Smooth muscle cell (in vitro differentiated cells): Measurements from ENCODE around the gene CCS. TPM values are rescaled to one million over a fixed set of nuclear protein-coding genes. Genes with fewer than 3 reads are reported as not detected.

ENCODE experiments used
- DNase-seq: peaks from one replicate; lab custom pipeline; 2025; ENCODE audit not compliant: unreplicated experiment; lab: John Stamatoyannopoulos, UW
- H2AFZ ChIP-seq: fragments of 200-600 bp; sonication (generic); 2 replicates; pipeline ENCODE4 v1.6.0; 2016; ENCODE audit warnings: antibody characterized with exemption, low read depth, mild to moderate bottlenecking
- H3F3A ChIP-seq: fragments of 200-600 bp; sonication (generic); 2 replicates; pipeline ENCODE4 v1.6.0; 2017; ENCODE audit warnings: antibody characterized with exemption, low read depth
- H3K27ac ChIP-seq: fragments of 200-600 bp; sonication (generic); 2 replicates; pipeline ENCODE4 v1.5.1; 2016; ENCODE audit warnings: low read depth, mild to moderate bottlenecking
- H3K27me3 ChIP-seq: fragments of 200-600 bp; sonication (generic); 2 replicates; pipeline ENCODE4 v1.6.1; 2016; ENCODE audit warnings: low read depth, mild to moderate bottlenecking
- H3K36me3 ChIP-seq: fragments of 200-600 bp; sonication (generic); 2 replicates; pipeline ENCODE4 v1.5.1; 2016; ENCODE audit warnings: low read depth
- H3K4me1 ChIP-seq: fragments of 200-600 bp; sonication (generic); 2 replicates; pipeline ENCODE4 v1.5.1; 2016; ENCODE audit warnings: low read depth
- H3K4me2 ChIP-seq: fragments of 200-600 bp; sonication (generic); 2 replicates; pipeline ENCODE4 v1.6.0; 2016; ENCODE audit warnings: mild to moderate bottlenecking
- H3K4me3 ChIP-seq: fragments of 200-600 bp; sonication (generic); 2 replicates; pipeline ENCODE4 v1.5.1; 2016; ENCODE audit warnings: mild to moderate bottlenecking
- H3K79me2 ChIP-seq: fragments of 200-600 bp; sonication (generic); 2 replicates; pipeline ENCODE4 v1.6.0; 2016; ENCODE audit warnings: low read depth, mild to moderate bottlenecking
- H3K9ac ChIP-seq: fragments of 200-600 bp; sonication (generic); 2 replicates; pipeline ENCODE4 v1.6.0; 2016; ENCODE audit warnings: low read depth
- H3K9me3 ChIP-seq: fragments of 200-600 bp; sonication (generic); replicated peaks from 2 replicates; pipeline ENCODE4 v1.5.1; 2016; ENCODE audit warnings: low read depth
- H4K20me1 ChIP-seq: fragments of 200-600 bp; sonication (generic); 2 replicates; pipeline ENCODE4 v1.6.0; 2016; ENCODE audit warnings: low read depth
- WGBS: methylation state at CpG from one replicate; pipeline ENCODE4 v1.1.7; 2016; ENCODE audit warnings: low lambda C conversion rate; 5-methylcytosine and 5-hydroxymethylcytosine counted together
- polyA plus RNA-seq: library from polyadenylated mRNA; unstranded; fragments of >200 nt; fragmentation: Nextera tagmentation; extraction: Ambion mirVana; gene quantifications from 2 replicates; pipeline ENCODE4 v1.2.1, GENCODE V29; 2016
- total RNA-seq: library from RNA; depleted of rRNA; stranded (reverse); fragments of >200 nt; gene quantifications from 2 replicates; pipeline ENCODE4 v1.2.3, GENCODE V29; 2014
- TF ChIP-seq, protein P1 (sequence below): fragments of 200-600 bp; sonication (generic); IDR thresholded peaks from 2 replicates; pipeline ENCODE4 v1.5.1; 2017; ENCODE audit warnings: borderline replicate concordance, mild to moderate bottlenecking, antibody characterized with exemption; ENCODE audit not compliant: insufficient read depth, poor library complexity, severe bottlenecking

CCS gene
- total and polyA plus RNA-seq, 2 experiments from 2014 or later, result 29.2 to 104 TPM

DNA sequence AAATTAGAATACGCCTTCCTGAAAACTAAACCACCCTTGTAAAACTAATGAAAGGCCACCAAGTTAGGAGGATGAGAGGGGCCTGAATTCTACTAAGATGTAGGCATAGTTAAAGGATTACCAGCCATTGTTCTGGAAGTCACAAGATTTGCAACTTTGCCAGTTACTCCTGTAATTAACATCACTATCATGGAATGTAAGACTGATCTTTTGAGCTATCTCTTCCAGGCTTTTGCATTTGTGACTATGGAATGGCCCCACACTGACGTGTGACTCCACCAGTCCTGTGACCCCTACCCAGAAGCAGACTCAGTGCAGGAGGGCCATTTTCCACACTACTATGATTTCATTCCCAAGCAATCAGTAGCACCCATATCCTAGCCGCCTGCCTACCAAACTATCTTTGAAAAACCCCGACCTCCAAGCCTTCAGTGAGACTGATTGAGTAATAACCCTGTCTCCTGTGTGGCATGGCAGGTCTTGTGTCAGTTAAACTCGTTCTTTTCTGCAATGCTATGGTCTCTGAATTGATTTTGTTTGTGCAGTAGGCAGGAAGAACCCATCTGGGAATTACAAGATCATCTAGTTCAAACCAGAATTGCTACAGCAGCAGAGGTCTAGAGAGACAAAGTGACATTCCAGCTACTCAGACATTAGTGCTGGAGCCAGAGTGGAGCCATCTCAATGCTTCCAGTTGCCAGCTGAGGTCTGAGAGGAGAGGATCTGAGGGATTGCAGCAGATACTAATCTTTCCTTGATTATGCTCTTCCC lies 22.7 kb upstream of the CCS start:
- Histone ChIP-seq H4K20me1 (no peaks in the 10 kb centered on the region), H3K4me2 (no peak overlapping the region), H2AFZ (no peak overlapping the region), H3K4me1 (peaks cover 11% of the 10 kb centered on the region), H3K27ac (no peak overlapping the region), H3K9me3 (no peaks in the 10 kb centered on the region), H3K27me3 (no peaks in the 10 kb centered on the region), H3K4me3 (no peak overlapping the region), H3F3A (no peaks in the 10 kb centered on the region), H3K36me3 (no peaks in the 10 kb centered on the region), H3K79me2 (no peaks in the 10 kb centered on the region), H3K9ac (no peak overlapping the region)
- TF ChIP-seq, protein P1, sequence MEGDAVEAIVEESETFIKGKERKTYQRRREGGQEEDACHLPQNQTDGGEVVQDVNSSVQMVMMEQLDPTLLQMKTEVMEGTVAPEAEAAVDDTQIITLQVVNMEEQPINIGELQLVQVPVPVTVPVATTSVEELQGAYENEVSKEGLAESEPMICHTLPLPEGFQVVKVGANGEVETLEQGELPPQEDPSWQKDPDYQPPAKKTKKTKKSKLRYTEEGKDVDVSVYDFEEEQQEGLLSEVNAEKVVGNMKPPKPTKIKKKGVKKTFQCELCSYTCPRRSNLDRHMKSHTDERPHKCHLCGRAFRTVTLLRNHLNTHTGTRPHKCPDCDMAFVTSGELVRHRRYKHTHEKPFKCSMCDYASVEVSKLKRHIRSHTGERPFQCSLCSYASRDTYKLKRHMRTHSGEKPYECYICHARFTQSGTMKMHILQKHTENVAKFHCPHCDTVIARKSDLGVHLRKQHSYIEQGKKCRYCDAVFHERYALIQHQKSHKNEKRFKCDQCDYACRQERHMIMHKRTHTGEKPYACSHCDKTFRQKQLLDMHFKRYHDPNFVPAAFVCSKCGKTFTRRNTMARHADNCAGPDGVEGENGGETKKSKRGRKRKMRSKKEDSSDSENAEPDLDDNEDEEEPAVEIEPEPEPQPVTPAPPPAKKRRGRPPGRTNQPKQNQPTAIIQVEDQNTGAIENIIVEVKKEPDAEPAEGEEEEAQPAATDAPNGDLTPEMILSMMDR, result no peak
- 39% methylated on average over 5 of the region's 5 CpGs for WGBS
- DNase-seq, result no peak

DNA sequence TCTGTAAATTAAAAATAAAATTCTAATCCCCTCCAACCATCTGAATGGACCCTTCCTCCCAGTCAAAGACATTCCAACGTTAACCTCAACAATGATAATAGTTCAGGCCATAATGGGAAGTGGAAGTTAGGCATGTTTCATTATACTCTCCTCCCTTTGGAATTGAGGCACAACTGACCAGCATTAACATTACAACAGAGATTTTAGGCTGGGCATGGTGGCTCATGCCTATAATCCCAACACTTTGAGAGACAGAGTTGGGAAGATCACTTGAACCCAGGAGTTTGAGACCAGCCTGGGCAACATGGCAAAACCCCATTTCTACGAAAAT lies 22.2 kb upstream of the CCS start:
- H3K27ac ChIP-seq, result no peak overlapping the region
- DNase-seq, result no peak
- 66% methylated on average over 2 of the region's 2 CpGs for WGBS

DNA sequence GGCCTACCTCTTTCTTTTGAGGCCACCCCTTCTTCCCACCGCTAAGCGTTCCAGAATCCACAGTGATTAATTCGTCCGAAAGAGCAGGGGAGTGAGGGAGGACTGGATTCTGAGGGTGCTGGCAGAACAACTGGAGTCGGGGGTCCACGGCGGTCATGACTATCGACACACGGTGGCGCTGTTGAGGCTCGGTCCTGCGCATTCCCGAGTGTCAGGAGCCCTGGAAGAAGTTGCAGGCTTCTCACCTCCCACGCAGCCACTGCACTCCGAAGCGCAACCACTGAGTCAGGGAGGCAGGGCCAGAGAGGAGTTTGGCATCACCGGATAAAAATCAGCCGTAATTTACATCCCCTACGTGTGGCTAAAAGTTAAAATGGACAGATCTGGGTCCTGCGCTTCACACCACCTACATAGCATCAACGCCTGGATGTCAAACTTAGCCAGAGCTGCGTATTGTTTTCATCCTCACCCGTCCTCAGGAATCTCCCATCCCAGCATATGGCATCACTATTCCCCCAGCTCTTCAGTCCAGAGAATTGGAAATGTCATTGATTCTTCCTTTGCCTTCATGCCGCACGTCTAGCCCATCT lies 13.9 kb upstream of the CCS start:
- no peak overlapping the region for H3K9ac ChIP-seq
- peak overlapping the region; percentile 54 for H2AFZ ChIP-seq
- no peaks in the 10 kb centered on the region for H3K36me3 ChIP-seq
- TF ChIP-seq, protein P1, result peak; percentile 86
- 25% methylated on average over 25 of the region's 25 CpGs for WGBS
- H3K27ac ChIP-seq, result no peak overlapping the region
- H3K4me3 ChIP-seq, result no peak overlapping the region
- H3K9me3 ChIP-seq, result no peaks in the 10 kb centered on the region
- no peaks in the 10 kb centered on the region for H3K79me2 ChIP-seq
- peak; percentile 55 for DNase-seq
- H3K4me1 ChIP-seq, result no peaks in the 10 kb centered on the region
- H3K4me2 ChIP-seq, result peak overlapping the region; percentile 73
- H3F3A ChIP-seq, result peaks cover 3% of the 10 kb centered on the region
- no peaks in the 10 kb centered on the region for H3K27me3 ChIP-seq
- no peaks in the 10 kb centered on the region for H4K20me1 ChIP-seq

More for the DNA sequence above, 22.2 kb upstream of the CCS start:
- Histone ChIP-seq H3K4me2 (no peak overlapping the region), H4K20me1 (no peaks in the 10 kb centered on the region), H3K4me3 (no peak overlapping the region), H3K9me3 (no peaks in the 10 kb centered on the region), H3K4me1 (peaks cover 11% of the 10 kb centered on the region), H2AFZ (no peak overlapping the region), H3K79me2 (no peaks in the 10 kb centered on the region), H3F3A (no peaks in the 10 kb centered on the region), H3K27me3 (no peaks in the 10 kb centered on the region), H3K9ac (no peak overlapping the region), H3K36me3 (no peaks in the 10 kb centered on the region)
- TF ChIP-seq, protein P1, result no peak
